HG03520 (cell line): ENCODE results near the gene DHPS.
"Not testable (repeated sequence)": the region's sequence is repeated elsewhere in the genome, so short reads cannot be mapped to it uniquely, and the experiment has no call there.

Source experiments
- ATAC-seq: cut with Tn5 transposase; IDR thresholded peaks from one replicate; pipeline ENCODE4 v1.9.1; 2021; ENCODE audit warnings: mild to moderate bottlenecking, moderate library complexity; ENCODE audit not compliant: unreplicated experiment

DHPS gene

DNA sequence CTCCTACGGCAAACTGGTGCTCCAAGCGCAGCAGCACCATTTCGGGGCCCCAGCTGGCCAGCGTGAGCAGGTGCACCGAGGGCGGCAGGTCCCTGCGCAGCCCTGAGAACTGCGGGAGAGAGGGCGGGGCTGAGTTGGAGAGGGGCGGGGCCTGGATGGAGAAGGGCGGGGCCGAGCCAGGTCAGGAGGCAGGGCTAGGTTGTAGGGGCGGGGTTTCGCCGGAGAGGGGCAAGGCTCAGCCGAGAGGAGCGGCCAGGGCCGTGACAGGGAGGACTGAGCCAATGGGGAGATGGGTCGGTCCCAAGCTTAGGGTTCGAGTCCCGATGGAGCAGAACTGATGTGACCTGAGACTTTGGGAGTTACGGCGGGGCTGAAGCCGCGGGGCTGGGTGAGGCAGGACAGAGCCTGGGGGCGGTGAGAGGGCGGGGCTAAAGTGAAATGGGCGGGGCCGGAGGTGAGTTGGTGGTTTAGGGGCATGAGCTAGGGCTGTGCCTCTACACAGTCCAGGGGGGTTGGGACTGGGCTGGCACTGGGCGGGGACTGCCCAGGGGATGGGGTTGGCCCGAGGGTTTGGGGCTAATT lies 34.1 kb downstream of the DHPS start:
- no peak for ATAC-seq

DNA sequence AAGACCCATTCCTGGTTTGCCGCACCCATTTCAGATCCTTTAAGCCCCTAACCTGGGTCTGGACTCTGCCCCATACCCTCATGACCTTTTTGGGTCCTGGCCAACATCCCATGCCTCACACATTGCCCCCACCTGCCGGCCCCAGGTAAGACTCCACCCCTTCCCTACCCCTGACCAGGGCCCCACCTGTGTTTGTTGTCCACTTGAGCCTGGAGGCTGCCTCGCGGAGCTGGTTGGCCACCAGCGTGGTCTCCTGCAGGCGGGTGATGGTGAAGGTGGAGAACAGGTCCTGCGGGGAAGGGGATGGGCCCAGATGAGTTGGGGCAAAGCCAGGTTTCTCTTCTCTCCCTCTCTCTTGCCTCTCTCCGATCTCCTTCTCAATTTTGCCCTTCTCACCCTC lies 34.6 kb downstream of the DHPS start:
- ATAC-seq, result no peak

DNA sequence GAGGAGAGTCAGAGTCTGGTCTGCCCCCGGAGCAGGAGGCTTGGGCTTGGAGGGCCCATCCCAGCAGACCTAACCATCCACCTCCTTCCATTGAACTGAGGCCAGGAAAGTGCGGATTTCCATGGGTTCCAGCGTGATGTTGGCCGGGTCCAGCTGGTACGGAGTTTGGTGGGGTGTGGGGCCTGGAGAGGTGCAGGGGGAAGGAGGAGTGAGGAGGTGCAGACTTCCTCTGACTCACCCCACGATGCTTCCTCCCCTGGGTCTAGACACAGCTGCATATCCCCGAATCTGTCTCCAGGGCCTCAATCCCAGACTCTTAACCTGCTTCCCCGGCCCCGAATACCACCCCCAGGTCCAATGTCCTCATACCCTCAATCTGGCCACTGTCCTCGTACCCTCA lies 35.1 kb downstream of the DHPS start:
- no peak for ATAC-seq

DNA sequence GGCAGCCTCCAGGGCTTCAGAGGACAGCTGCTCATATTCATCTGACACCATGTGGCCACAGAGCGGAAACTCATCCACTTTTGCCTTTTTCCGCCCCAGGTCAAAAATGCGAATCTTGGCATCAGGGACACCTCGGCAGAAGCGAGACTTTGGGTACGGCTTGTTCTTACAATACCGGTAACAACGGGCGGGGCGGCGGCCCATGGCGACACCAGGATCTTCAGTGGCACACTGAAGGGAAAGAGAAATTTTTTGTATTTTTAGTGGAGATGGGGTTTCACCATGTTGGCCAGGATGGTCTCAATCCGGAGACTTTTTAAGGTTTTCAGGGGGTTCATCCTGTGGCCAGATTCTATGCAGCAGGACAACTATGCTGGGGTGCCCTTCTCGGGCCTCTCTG lies 38.0 kb downstream of the DHPS start:
- not testable (repeated sequence) for ATAC-seq

DNA sequence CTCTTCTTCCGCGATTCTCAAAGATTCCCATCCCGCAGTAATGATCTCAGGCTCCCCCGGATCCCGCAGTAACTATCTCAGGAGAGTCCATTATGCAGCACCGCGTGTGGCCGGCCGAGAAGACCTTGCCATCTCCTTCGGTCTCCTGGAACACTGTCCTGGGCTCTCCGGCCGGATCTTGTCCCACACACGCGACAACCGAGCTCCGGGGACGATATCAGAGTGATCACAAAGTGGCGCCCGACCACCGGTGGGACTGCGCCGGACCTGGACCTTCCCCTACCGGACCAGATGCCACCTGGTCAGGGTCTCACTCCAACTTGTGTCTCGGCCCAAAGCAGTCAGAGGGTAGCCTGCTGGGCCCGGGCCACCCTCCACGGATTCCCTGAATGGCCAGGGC lies 39.2 kb downstream of the DHPS start:
- no peak for ATAC-seq

DNA sequence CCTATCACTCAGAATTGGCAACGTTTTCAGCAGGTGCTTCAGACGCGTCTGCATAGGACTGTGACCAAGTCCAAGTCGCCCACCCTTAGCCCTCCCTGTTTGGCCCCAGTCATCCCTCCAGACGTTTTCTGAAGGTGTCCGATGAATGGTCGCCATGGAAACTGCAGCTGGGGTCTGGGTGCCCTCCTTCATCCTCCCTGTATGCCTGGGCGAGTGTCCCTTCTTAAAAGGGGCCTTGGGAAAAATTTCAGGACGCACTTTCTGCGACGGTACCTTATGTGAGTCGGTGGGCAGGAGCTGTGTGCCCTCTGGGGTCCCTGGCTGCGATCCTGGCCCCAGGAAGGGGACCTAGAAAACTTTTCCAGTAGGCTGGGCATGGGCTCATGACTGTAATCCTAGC lies 40.2 kb downstream of the DHPS start:
- ATAC-seq, result no peak

DNA sequence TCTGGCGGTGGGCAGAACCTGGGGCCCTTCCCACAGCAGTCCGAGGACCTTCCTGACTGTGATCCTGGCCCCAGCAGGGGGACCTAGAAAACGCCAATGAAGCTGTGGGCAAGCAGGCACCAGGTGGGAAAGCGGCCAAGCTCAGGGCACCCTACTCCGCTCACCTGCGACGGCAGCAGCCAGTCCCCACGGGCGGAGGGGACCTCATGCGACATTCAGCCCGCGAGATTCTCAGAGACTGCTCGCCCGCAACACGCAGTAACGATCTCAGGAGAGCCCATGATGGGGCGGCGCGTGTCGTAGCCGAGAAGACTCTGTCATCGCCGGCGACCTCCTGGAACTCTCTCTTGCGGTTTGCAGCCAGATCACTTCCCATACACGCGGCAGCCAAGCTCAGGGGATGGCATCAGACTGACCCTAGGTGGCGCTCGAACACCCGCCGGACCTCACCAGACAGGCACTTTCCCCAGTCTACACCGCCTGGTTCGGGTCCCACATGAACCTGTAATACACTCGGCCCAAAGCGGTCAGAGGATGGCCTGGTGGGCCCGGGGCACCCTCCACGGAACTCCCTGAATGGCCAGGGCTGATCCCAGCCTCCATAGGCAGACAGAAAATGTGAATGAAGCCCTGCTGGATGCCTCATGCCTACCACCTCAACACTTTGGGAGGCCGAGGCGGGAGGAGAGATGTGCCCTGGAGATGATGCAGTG lies 41.6 kb downstream of the DHPS start:
- ATAC-seq, result no peak

DNA sequence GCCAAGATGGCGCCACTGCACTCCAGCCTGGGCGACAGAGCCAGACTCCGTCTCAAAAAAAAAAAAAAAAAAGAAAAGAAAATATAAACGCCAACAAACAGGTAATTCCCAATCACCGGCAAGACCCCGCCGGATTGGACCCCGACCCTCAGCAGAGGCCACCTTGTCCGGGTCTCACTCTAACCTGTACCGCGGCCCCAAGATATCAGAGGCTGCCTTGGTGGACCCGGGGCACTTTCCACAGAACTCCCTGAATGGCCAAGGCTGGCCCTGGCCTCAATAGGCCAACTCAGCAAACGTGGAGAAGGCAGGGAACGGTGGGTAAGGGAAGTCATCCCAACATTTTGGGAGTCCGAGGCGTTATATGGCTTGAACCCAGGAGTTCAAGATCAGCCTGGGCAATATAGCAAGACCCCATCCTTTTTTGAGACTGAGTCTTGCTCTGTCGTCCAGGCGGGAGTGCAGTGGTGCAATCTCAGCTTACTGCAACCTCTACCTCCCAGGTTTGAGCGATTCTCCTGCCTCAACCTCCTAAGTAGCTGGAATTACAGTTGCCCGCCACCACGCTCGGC lies 43.0 kb downstream of the DHPS start:
- ATAC-seq, result no peak

DNA sequence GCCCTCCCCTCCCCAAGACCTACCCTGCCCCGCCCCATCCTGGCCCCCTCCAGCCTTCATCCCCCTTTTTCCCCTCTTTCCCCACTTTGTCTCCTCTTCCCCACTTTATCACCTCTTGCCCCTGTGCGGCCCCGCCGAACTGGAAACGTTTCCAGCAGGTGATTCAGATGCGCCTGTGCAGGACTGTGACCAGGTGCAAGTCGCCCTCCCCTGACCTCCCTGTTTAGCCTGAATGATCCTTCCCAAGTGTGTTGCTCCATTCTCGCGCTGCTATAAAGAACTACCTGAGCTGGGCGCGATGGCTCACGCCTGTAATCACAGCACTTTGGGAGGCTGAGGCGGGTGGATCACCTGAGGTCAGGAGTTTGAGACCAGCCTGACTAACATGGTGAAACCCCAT lies 45.0 kb downstream of the DHPS start:
- ATAC-seq, result no peak

DNA sequence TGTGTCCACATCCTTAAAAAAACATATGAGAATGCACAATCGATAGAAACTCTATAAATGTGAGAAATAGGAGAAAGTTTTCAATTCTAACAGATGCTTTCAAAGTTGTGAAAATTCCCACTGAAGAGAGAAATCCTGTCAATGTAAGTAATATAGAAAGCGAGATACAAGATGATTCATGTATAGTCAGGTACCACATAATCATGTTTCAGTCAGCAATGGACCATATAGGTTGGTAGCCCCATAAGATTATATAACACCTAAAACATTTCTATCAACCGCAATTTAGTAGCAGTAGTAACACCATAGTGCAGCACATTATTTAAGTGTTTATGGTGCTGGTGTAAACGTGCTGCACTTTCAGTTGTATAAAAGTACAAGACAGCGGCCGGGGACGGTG lies 52.5 kb downstream of the DHPS start:
- ATAC-seq, result no peak

DNA sequence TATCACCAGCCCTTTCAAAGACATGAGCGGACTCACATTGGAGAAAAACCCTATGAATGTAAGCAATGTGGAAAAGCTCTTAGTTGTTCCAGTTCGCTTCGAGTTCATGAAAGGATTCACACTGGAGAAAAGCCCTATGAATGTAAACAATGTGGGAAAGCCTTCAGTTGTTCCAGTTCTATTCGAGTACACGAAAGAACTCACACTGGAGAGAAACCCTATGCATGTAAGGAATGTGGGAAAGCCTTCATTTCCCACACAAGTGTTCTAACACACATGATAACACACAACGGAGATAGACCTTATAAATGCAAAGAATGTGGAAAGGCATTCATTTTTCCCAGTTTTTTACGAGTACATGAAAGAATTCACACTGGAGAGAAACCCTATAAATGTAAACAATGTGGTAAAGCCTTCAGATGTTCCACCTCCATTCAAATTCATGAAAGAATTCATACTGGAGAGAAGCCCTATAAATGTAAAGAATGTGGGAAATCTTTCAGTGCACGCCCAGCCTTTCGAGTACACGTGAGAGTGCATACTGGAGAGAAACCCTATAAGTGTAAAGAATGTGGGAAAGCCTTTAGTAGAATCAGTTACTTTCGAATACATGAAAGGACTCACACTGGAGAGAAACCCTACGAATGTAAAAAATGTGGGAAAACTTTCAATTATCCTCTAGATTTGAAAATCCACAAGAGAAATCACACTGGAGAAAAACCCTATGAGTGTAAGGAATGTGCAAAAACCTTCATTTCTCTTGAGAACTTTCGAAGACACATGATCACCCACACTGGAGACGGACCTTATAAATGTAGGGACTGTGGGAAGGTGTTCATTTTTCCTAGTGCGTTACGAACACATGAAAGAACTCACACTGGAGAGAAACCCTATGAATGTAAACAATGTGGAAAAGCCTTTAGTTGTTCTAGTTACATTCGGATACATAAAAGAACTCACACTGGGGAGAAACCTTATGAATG lies 53.3 kb downstream of the DHPS start:
- ATAC-seq, result no peak

DNA sequence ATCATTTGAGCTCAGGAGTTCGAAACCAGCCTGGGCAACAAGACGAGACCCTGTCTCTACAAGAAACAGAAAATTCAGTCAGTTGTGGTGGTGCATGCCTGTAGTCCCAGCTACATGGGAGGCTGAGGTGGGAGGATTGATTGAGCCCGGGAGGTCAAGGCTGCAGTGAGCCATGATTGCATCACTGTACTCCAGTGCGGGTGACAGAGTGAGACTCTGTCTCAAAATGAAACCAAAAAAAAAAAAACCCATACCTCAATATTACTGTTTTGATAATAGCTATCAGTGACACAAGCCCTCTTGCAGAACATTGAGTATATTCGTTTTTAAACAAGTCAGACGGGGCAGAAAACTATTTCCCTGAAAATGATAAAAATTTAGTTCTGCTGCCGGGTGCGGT lies 54.7 kb downstream of the DHPS start:
- no peak for ATAC-seq
